Measurements from ENCODE around the gene HHIP.

Gene HHIP

GRCh38 chr4:144658015-144658567 is 12.1 kb downstream of the HHIP start:
- no peak for DNase-seq

GRCh38 chr4:144658903-144659302 is 12.9 kb downstream of the HHIP start:
- no peak for DNase-seq

GRCh38 chr4:144659447-144659846 is 13.5 kb downstream of the HHIP start:
- DNase-seq, result no peak

- peak; percentile 35 for DNase-seq
Observed at GRCh38 chr4:144663834-144664475, 18.0 kb downstream of the HHIP start.

GRCh38 chr4:144666539-144667175 is 20.7 kb downstream of the HHIP start:
- no peak for DNase-seq

- DNase-seq, result no peak
Observed at GRCh38 chr4:144667500-144667899, 21.5 kb downstream of the HHIP start.

- no peak for DNase-seq
Observed at GRCh38 chr4:144670776-144671175, 24.8 kb downstream of the HHIP start.

- DNase-seq, result no peak
Observed at GRCh38 chr4:144674711-144675110, 28.8 kb downstream of the HHIP start.

GRCh38 chr4:144681806-144682205 is 35.9 kb downstream of the HHIP start:
- no peak for DNase-seq

- no peak for DNase-seq
Observed at GRCh38 chr4:144683516-144683915, 37.6 kb downstream of the HHIP start.

GRCh38 chr4:144685911-144686310 is 40.0 kb downstream of the HHIP start:
- no peak for DNase-seq

- DNase-seq, result no peak
Observed at GRCh38 chr4:144686921-144687320, 41.0 kb downstream of the HHIP start.

GRCh38 chr4:144687466-144687865 is 41.5 kb downstream of the HHIP start:
- no peak for DNase-seq

- no peak for DNase-seq
Observed at GRCh38 chr4:144688035-144688569, 42.1 kb downstream of the HHIP start.

GRCh38 chr4:144689125-144689524 is 43.2 kb downstream of the HHIP start:
- no peak for DNase-seq

GRCh38 chr4:144695721-144696120 is 49.8 kb downstream of the HHIP start:
- DNase-seq, result no peak

GRCh38 chr4:144696376-144696775 is 50.4 kb downstream of the HHIP start:
- DNase-seq, result no peak

GRCh38 chr4:144699565-144699964 is 53.6 kb downstream of the HHIP start:
- DNase-seq, result no peak

GRCh38 chr4:144701683-144702233 is 55.8 kb downstream of the HHIP start:
- DNase-seq, result no peak

GRCh38 chr4:144703494-144703893 is 57.5 kb downstream of the HHIP start:
- DNase-seq, result no peak

GRCh38 chr4:144705601-144706590 is 59.9 kb downstream of the HHIP start:
- DNase-seq, result peak; percentile 25

- DNase-seq, result peak; percentile 8
Observed at GRCh38 chr4:144709159-144709558, 63.2 kb downstream of the HHIP start.

Data from eye (tissue), 1 donor.